IPS DF 4.7 (cell line): Measurements from ENCODE around the gene SHISA6.

Source experiments
- DNase-seq: peaks from one replicate; pipeline ENCODE4 v3.0.0-alpha.2; 2013; ENCODE audit warnings: low spot score; ENCODE audit errors: extremely low read depth

Gene SHISA6

DNA sequence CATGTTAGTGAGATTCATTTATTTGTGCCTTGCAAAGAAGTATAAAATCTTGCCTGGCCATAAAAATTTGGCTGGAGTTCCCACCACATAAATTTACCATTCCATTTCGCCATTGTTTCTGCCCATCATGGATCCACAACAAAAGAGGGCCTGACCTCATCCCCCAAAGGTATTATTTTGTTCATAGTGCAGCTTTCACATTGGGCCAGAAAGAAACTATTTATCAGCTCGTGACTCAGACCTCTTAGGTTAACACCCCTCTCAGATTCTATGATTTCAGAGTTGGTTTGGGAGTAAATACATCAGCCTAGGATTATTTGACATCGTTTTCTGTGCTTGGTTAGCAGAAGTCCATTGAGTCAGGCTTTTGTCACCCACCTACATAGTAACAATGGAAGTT lies 108.1 kb downstream of the SHISA6 start:
- no peak for DNase-seq

DNA sequence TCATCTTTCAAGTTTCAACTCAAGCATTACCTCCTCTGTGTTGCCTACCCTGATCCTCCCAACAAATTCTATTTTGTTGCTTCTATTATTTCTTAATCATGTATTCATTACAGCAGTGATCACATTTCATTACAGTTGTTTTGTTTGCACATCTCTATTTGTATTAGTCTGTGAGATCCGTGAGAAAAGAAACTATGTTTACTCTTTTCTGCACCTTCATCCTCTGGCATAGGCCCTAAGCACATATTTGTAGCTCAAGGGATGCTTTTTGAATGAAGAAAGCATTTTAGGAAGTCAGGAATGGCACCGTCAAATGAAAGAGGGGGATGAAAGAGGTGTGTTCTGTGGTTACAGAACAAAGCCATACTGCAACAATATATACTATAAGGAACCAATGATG lies 110.5 kb downstream of the SHISA6 start:
- DNase-seq: no peak

- DNase-seq: no peak
Observed at GRCh38 chr17:11353601-11354000, 112.6 kb downstream of the SHISA6 start.

GRCh38 chr17:11356371-11356770 lies 115.4 kb downstream of the SHISA6 start:
- no peak for DNase-seq

- no peak for DNase-seq
Observed at GRCh38 chr17:11363565-11364117, 122.6 kb downstream of the SHISA6 start.

GRCh38 chr17:11366272-11366850 lies 125.3 kb downstream of the SHISA6 start:
- DNase-seq: no peak

DNA sequence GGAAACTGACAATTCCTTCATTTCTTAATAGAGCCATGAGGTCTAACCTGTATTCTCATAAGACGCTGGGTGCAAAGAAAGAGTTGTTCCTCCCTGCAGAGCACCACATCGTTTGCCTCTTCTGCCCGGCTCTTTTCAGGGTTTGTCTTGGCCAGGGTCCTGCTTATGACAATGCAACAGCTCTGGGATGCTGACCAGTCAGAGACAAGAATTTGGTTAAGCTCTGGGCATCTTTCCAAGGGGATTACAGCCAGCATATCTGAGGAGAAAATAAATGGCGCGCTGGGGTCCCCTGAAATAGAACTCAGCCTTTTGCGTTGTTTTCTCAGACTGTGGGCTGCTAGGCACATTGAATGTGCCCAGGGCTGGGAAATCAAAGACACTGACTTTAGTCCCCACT lies 128.6 kb downstream of the SHISA6 start:
- no peak for DNase-seq

GRCh38 chr17:11372692-11373091 lies 131.7 kb downstream of the SHISA6 start:
- no peak for DNase-seq

DNA sequence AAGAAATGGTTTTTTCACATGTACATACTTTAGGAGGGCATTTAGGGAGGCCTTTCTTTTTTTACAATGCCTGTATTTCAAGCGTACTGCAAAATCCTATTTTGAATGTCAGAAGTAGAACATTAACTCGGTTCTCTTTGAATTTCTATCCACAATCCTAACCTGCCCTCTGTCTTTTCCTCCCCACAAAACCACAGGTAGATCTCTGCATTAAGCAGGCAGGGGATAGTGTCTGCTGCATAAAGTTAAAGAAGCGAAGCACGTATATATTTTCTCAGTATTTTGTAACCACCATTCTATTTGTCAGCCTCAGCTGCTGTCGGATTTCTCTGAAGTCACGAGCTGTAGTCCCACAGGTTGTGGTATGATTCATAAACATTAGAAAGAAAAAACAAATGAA lies 137.5 kb downstream of the SHISA6 start:
- DNase-seq: no peak

DNA sequence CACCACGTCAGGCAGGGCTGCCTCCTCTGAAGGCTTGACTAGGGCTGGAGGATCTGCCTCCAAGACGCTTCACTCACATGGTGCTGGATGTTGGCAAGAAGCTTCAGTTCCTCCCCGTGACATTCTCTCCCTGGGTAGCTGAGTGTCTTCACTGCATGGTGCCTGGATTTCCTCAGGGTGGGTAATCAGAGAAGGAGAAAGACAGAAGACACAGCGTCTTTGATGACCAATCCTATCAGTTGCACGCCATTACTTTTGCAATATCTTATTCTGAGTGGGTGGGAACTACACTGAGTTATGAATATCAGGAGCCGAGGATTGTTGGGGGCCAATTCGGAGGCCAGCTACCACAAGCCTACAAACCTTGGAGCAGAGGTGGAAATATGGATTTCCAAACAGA lies 139.7 kb downstream of the SHISA6 start:
- no peak for DNase-seq

DNA sequence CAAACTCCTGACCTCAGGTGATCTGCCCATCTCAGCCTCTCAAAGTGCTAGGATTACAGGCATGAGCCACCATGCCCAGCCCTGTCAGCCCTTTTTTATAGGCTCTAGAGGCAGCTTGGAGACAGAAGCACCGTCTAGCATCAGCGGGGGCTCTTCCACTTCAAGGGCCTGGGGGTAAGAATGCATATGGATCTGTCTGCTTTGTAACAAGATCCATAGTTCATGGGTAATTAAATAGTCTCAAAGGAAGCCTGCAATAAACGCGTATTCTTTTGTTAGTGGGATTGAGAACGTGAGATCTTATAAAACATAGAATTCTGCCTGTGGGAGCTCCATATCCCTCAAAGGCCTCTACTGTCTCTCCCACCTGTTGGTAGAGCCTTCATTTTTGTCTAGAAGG lies 142.1 kb downstream of the SHISA6 start:
- DNase-seq: no peak

- DNase-seq: no peak
Observed at GRCh38 chr17:11384131-11384530, 143.1 kb downstream of the SHISA6 start.

- no peak for DNase-seq
Observed at GRCh38 chr17:11387610-11388009, 146.6 kb downstream of the SHISA6 start.

DNA sequence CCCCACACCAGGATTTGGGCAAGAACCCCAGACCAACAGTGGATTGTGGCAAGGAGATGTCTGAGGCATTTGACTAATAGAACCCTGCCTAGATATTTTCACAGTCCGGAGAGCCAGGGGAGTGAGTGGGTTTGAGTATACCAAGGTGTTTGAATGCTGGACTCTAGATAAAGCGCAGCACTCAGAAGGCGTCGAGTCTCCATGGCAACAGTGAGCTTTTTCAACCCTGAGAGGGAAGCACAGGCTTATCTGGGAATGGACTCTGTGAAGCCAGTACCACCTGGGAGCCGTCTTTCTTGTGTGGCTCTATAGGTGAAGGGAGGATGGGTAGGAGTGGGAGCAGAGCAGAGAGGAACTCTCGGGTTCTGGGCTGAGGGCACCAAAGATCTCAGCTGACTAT lies 147.0 kb downstream of the SHISA6 start:
- DNase-seq: no peak

DNA sequence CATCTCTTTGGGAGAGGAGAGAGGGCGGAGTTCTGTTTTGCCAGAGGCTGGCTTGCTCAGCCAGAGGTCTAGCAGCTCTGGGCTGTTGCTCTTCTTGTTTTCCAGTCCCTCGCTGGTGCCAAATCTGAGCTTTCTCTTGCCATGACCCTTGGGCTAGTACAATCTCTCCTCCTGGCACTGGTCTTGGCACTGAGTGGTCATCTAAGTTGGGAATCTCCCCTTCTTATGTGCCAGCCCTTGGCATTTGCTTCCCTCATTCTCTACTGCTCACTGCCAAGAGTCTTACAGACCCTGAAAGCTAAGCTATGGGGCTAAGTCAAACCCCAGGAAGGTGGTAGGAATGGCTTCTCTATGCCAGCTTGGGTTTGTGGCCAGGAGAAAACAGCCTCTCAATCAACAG lies 148.6 kb downstream of the SHISA6 start:
- no peak for DNase-seq

DNA sequence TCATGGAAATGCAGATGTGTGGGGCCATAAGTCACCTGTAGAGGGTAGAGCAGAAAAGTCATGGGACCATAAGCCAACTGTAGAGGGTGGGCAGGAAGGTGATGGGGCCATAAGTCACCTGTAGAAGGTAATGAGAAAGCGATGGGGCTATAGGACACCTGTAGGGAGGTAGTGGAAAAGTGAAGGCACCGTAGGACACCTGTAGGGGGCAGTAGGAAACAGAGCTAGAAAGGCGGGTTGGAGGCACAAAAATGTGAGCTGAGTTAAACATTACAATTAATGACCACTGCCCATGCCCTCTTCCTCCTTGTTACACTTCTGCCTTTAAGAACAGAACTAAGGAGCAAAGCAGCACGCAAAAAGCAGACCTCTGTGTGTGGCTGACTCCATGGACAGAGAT lies 150.1 kb downstream of the SHISA6 start:
- peak; percentile 14 for DNase-seq

DNA sequence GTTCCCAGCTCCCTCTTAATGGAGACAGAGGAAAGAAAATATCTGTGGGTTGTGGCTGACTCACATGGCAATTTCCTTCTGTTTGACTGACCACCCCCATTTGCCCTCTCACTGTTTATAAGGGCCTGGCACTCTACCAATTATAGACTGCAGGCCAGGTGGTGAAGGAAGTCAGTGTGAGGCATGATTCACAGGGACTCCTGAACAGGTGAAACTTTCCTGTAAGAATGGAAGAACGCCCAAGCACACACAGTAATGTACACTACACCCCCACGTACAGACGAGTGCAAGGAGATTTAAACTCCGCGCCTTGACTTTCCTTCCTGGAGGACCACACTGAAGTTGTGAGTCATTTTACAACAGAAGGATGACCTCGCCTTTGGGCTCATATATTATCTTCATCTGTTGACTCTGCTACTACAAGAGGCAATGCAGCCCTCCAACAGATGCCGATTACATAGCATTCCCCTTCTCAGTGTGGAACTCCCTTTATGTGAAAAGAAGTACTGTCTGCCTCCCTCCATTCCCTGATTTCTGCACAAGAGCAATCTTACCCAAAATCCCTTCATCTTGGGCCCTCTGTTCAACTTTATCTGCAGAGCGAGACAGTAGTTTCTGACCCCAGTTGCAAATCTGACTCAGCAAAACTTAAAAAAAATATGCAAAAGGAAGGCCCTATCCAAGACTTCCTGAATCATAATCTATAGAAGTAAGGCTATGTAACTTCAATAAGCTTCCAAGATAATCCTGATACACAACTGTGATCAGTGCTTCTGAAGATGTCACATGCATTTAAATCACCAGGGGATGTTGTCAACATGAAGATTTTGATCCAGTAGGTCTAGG lies 163.6 kb downstream of the SHISA6 start:
- DNase-seq: no peak

- no peak for DNase-seq
Observed at GRCh38 chr17:11406716-11407115, 165.7 kb downstream of the SHISA6 start.

DNA sequence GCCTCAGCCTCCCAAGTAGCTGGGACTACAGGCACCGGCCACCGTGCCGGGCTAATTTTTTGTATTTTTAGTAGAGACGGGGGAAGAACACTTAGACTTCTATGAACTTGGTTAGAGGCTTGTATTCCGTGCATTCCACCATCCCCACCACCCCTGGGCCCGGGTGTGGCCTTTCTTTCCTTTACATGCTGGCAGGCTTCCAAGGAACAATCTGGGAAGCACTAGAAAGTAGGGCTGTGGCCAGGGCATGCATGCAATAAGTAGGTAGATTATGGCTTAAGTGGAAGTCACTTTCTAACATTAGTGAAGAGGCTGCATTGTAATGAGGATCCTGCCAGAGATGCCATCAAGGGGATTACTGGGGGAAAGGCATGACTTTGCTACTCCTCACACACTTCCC lies 171.6 kb downstream of the SHISA6 start:
- no peak for DNase-seq

- no peak for DNase-seq
Observed at GRCh38 chr17:11418342-11418741, 177.3 kb downstream of the SHISA6 start.

GRCh38 chr17:11430751-11431150 lies 189.7 kb downstream of the SHISA6 start:
- DNase-seq: no peak

DNA sequence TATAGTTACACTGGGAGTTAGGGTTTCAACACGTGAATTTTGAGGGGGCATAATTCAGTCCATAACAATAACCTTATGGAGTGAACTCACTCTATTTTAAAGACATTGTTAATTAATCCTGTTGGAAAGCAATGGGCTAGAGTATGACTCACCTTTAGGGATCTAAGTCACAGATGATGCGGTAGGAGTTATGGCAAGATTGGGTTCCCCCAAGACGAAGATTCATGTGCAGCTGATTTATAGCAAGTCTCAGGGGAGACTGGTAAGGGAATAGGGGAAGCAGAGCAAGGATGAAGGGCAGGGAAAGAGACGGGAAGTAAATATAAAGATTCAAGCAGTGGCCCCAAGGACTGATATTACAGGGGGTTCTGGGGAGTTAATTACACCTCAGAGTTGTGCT lies 197.7 kb downstream of the SHISA6 start:
- no peak for DNase-seq

DNA sequence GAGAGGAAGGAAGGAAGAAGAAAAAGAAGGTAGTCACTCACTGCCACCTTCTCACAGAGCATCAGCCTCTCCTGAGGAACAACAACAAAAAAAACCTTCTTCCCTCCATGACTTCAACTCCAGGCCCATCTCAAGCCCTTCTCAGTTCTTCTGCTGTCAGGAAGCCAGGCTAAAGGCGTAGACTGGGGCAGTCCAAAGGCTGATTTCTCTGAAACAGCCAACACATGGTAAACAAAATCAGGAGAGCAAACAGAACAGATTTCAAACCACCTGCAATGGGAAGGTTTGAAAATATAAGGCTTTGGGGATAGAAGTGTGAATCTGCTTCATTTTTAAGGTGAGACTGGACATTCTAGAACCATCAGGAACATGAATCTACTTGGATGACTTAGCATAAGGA lies 200.0 kb downstream of the SHISA6 start:
- no peak for DNase-seq
